Caco-2 (cell line): ENCODE data around the gene PICK1. TPM values are rescaled to one million over a fixed set of nuclear protein-coding genes. Genes with fewer than 3 reads are reported as not detected.

Experiments used
- BruUV-seq: library from RNA; stranded (reverse); fragments of 400-500 nt; replicated peaks from 2 replicates; lab custom pipeline; 2021; lab: Mats Ljungman, UMichigan
- CTCF ChIA-PET: fragments of 300-600 bp; sonication (Branson Sonifier 250); formaldehyde crosslinking; loops from one replicate; lab custom pipeline; 2022; ENCODE audit warnings: antibody characterized with exemption; lab: Charles Lee
- POLR2A ChIA-PET: fragments of 300-600 bp; sonication (Branson Sonifier 250); formaldehyde crosslinking; loops from one replicate; lab custom pipeline; 2022; ENCODE audit warnings: antibody characterized with exemption; lab: Charles Lee
- DNase-seq, 2 experiments: peaks; one replicate each; pipeline versions ENCODE4 v3.0.0 to v3.0.0-alpha.2; 2020 to 2022
- H3K27me3 ChIP-seq: replicated peaks from 2 replicates; pipeline ENCODE4 v1.6.0; 2011; ENCODE audit warnings: low read length; ENCODE audit not compliant: control insufficient read depth, insufficient read depth
- H3K36me3 ChIP-seq: 2 replicates; pipeline ENCODE4 v1.5.1; 2011; ENCODE audit warnings: low read length; ENCODE audit not compliant: control insufficient read depth, insufficient read depth
- H3K4me1 ChIP-seq: fragments of 250-450 bp; sonication (Bioruptor Pico); 2 replicates; pipeline ENCODE4 v1.5.1; 2020; ENCODE audit warnings: mild to moderate bottlenecking
- H3K4me3 ChIP-seq: 2 replicates; pipeline ENCODE4 v1.5.1; 2011; ENCODE audit warnings: low read depth, mild to moderate bottlenecking, control low read depth, low read length
- H3K9me3 ChIP-seq: fragments of 250-450 bp; sonication (Bioruptor Pico); 2 replicates; pipeline ENCODE4 v1.5.1; 2020; ENCODE audit warnings: mild to moderate bottlenecking, moderate library complexity
- H3K27ac Mint-ChIP-seq: one replicate; pipeline ENCODE4 v1.8.0; 2022; ENCODE audit warnings: mixed read lengths; ENCODE audit not compliant: unreplicated experiment
- H3K27me3 Mint-ChIP-seq: one replicate; pipeline ENCODE4 v1.8.0; 2022; ENCODE audit warnings: mixed read lengths; ENCODE audit not compliant: insufficient read depth, unreplicated experiment
- H3K36me3 Mint-ChIP-seq: one replicate; pipeline ENCODE4 v1.8.0; 2022; ENCODE audit warnings: mild to moderate bottlenecking, mixed read lengths; ENCODE audit not compliant: insufficient read depth, unreplicated experiment
- H3K4me1 Mint-ChIP-seq: one replicate; pipeline ENCODE4 v1.8.0; 2022; ENCODE audit warnings: low read depth, mixed read lengths; ENCODE audit not compliant: unreplicated experiment
- H3K4me3 Mint-ChIP-seq: one replicate; pipeline ENCODE4 v1.8.0; 2022; ENCODE audit warnings: mild to moderate bottlenecking, moderate library complexity, mixed read lengths; ENCODE audit not compliant: unreplicated experiment
- H3K9me3 Mint-ChIP-seq: one replicate; pipeline ENCODE4 v1.8.0; 2022; ENCODE audit warnings: mixed read lengths; ENCODE audit not compliant: unreplicated experiment
- intact Hi-C: fragments of 100-400 bp; cut with micrococcal nuclease; formaldehyde crosslinking; loops from one replicate; pipeline ENCODE4 v1.10.0; 2022; ENCODE audit not compliant: unreplicated experiment
- total RNA-seq: library from RNA; stranded (reverse); gene quantifications from 2 replicates; pipeline ENCODE4 v1.2.3, GENCODE V29; 2022
- TF ChIP-seq, protein P1 (sequence below), 2 experiments: fragments of 200-600 bp in 1 of 2; IDR thresholded peaks; 1 replicate in 1 of 2; 2 replicates in 1 of 2; pipeline versions ENCODE4 v1.5.1 to v1.8.0; 2011 to 2022; ENCODE audit warnings: antibody characterized with exemption in 1 of 2, control low read depth in 1 of 2, inconsistent platforms in 1 of 2, low read depth in 1 of 2, low read length in 1 of 2, mild to moderate bottlenecking in 1 of 2, moderate library complexity in 1 of 2; ENCODE audit not compliant: insufficient read depth in 1 of 2, severe bottlenecking in 1 of 2, unreplicated experiment in 1 of 2

PICK1 gene
- total RNA-seq, 1 experiment from 2014 or later = 41.1 TPM

GRCh38 chr22:38083931-38084631 is 26.9 kb downstream of the PICK1 start, which contains the start of gene SLC16A8:
Gene SLC16A8 (minus strand): TSS chr22:38084184. CDS start chr22:38082873, 1,311 bp downstream.
- Mint-ChIP-seq H3K4me1 (peaks cover 6% of the 10 kb centered on the region), H3K27ac (peak within 1 kb of the TSS; percentile 74), H3K27me3 (no peaks in the 10 kb centered on the region), H3K4me3 (no peak within 1 kb of the TSS), H3K9me3 (no peaks in the 10 kb centered on the region), H3K36me3 (peaks cover 16% of the 10 kb centered on the region)
- H3K9me3 ChIP-seq = no peaks in the 10 kb centered on the region
- peaks cover 3% of the 10 kb centered on the region; the same call in 1 of the 2 replicates for H3K4me1 ChIP-seq
- ChIA-PET CTCF (interaction anchor here (0.6 to 1.4 kb wide), 3 partner anchors 15 to 31 kb away, joined by 3 to 6 read pairs (median 4); no protein-coding TSS in a partner anchor), POLR2A (interaction anchor here (0.6 kb wide), 1 partner anchor 135 kb away, joined by 3 read pairs; no protein-coding TSS in a partner anchor)
- DNase-seq = peak in 1 of 2 experiments; percentile 52
- no peaks in the 10 kb centered on the region for H3K27me3 ChIP-seq
- intact Hi-C loops = no loop called here
- peaks cover 1% of the 10 kb centered on the region; the same call in 1 of the 2 replicates for H3K36me3 ChIP-seq
- H3K4me3 ChIP-seq = no peak within 1 kb of the TSS
- TF ChIP-seq, protein P1, sequence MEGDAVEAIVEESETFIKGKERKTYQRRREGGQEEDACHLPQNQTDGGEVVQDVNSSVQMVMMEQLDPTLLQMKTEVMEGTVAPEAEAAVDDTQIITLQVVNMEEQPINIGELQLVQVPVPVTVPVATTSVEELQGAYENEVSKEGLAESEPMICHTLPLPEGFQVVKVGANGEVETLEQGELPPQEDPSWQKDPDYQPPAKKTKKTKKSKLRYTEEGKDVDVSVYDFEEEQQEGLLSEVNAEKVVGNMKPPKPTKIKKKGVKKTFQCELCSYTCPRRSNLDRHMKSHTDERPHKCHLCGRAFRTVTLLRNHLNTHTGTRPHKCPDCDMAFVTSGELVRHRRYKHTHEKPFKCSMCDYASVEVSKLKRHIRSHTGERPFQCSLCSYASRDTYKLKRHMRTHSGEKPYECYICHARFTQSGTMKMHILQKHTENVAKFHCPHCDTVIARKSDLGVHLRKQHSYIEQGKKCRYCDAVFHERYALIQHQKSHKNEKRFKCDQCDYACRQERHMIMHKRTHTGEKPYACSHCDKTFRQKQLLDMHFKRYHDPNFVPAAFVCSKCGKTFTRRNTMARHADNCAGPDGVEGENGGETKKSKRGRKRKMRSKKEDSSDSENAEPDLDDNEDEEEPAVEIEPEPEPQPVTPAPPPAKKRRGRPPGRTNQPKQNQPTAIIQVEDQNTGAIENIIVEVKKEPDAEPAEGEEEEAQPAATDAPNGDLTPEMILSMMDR (IDR thresholded peaks at IDR 0.05; ENCODE audit: insufficient read depth in 1 of 2, low read depth in 1 of 2, low read length in 1 of 2, severe bottlenecking in 1 of 2, unreplicated experiment in 1 of 2) = no peak
- no TSS peak for BruUV-seq

- DNase-seq = no peak
- intact Hi-C loops = no loop called here
- ChIA-PET CTCF (no interaction called here), POLR2A (no interaction called here)
- Mint-ChIP-seq H3K9me3 (no peaks in the 10 kb centered on the region), H3K27ac (peak overlapping the region; percentile 74), H3K36me3 (peaks cover 16% of the 10 kb centered on the region), H3K27me3 (no peaks in the 10 kb centered on the region), H3K4me3 (no peak overlapping the region), H3K4me1 (peaks cover 6% of the 10 kb centered on the region)
- Histone ChIP-seq H3K4me1 (peaks cover 3% of the 10 kb centered on the region; the same call in 1 of the 2 replicates), H3K36me3 (peaks cover 1% of the 10 kb centered on the region; the same call in 1 of the 2 replicates), H3K9me3 (no peaks in the 10 kb centered on the region), H3K4me3 (no peak overlapping the region), H3K27me3 (no peaks in the 10 kb centered on the region)
- TF ChIP-seq, protein P1 (IDR thresholded peaks at IDR 0.05; ENCODE audit: insufficient read depth in 1 of 2, low read depth in 1 of 2, low read length in 1 of 2, severe bottlenecking in 1 of 2, unreplicated experiment in 1 of 2) = no peak
- BruUV-seq = no TSS peak
Measured at GRCh38 chr22:38085056-38085455, 27.9 kb downstream of the PICK1 start.

GRCh38 chr22:38085501-38085900 is 28.3 kb downstream of the PICK1 start:
- POLR2A ChIA-PET = no interaction called here
- H3K9me3 ChIP-seq = no peaks in the 10 kb centered on the region
- BruUV-seq = no TSS peak
- no peak overlapping the region for H3K4me3 Mint-ChIP-seq
- H3K4me3 ChIP-seq = no peak overlapping the region
- H3K36me3 Mint-ChIP-seq = peaks cover 16% of the 10 kb centered on the region
- H3K27me3 ChIP-seq = no peaks in the 10 kb centered on the region
- intact Hi-C loops = no loop called here
- H3K27ac Mint-ChIP-seq = no peak overlapping the region
- CTCF ChIA-PET = no interaction called here
- peaks cover 1% of the 10 kb centered on the region; the same call in 1 of the 2 replicates for H3K36me3 ChIP-seq
- H3K27me3 Mint-ChIP-seq = no peaks in the 10 kb centered on the region
- TF ChIP-seq, protein P1 (IDR thresholded peaks at IDR 0.05; ENCODE audit: insufficient read depth in 1 of 2, low read depth in 1 of 2, low read length in 1 of 2, severe bottlenecking in 1 of 2, unreplicated experiment in 1 of 2) = no peak
- DNase-seq = no peak
- peaks cover 6% of the 10 kb centered on the region for H3K4me1 Mint-ChIP-seq
- no peaks in the 10 kb centered on the region for H3K9me3 Mint-ChIP-seq
- peaks cover 3% of the 10 kb centered on the region; the same call in 1 of the 2 replicates for H3K4me1 ChIP-seq
